Activated naive CD8-positive, alpha-beta T cell treated with anti-CD3 and anti-CD28 coated beads, Interleukin-2, amount 50 U/mL, for 24 hours (primary cell): Measurements from ENCODE around the gene RRAS2.
A peak's percentile ranks its signal among the peaks of the same experiment; 100 is the strongest.
"Not testable (repeated sequence)": the region's sequence is repeated elsewhere in the genome, so short reads cannot be mapped to it uniquely, and the experiment has no call there.

Experiments
- ATAC-seq: fragments of 150-1000 bp; cut with Tn5 transposase; one replicate; pipeline ENCODE4 v1.10.0; 2021
- DNase-seq: peaks from one replicate; pipeline ENCODE4 v3.0.0; 2021
- H3K27ac Mint-ChIP-seq: one replicate; pipeline ENCODE4 v1.8.0; 2021; ENCODE audit warnings: mild to moderate bottlenecking, mixed read lengths
- H3K27me3 Mint-ChIP-seq: one replicate; pipeline ENCODE4 v1.8.0; 2021; ENCODE audit warnings: mixed read lengths
- H3K36me3 Mint-ChIP-seq: one replicate; pipeline ENCODE4 v1.8.0; 2021; ENCODE audit warnings: low read depth, mixed read lengths
- H3K4me1 Mint-ChIP-seq: one replicate; pipeline ENCODE4 v1.8.0; 2021; ENCODE audit warnings: mixed read lengths
- H3K4me3 Mint-ChIP-seq: one replicate; pipeline ENCODE4 v1.8.0; 2021; ENCODE audit warnings: mild to moderate bottlenecking, moderate library complexity, mixed read lengths
- H3K9me3 Mint-ChIP-seq: one replicate; pipeline ENCODE4 v1.8.0; 2021; ENCODE audit warnings: mixed read lengths

RRAS2 gene

GRCh38 chr11:14359501-14360031 is 583 bp upstream of the RRAS2 start:
- Mint-ChIP-seq H3K4me3 (peak overlapping the region; percentile 67), H3K36me3 (peaks cover 9% of the 10 kb centered on the region), H3K9me3 (no peaks in the 10 kb centered on the region), H3K27ac (peak overlapping the region; percentile 9), H3K4me1 (peaks cover 32% of the 10 kb centered on the region), H3K27me3 (peaks cover 2% of the 10 kb centered on the region)
- no peak for ATAC-seq
- DNase-seq: no peak

DNA sequence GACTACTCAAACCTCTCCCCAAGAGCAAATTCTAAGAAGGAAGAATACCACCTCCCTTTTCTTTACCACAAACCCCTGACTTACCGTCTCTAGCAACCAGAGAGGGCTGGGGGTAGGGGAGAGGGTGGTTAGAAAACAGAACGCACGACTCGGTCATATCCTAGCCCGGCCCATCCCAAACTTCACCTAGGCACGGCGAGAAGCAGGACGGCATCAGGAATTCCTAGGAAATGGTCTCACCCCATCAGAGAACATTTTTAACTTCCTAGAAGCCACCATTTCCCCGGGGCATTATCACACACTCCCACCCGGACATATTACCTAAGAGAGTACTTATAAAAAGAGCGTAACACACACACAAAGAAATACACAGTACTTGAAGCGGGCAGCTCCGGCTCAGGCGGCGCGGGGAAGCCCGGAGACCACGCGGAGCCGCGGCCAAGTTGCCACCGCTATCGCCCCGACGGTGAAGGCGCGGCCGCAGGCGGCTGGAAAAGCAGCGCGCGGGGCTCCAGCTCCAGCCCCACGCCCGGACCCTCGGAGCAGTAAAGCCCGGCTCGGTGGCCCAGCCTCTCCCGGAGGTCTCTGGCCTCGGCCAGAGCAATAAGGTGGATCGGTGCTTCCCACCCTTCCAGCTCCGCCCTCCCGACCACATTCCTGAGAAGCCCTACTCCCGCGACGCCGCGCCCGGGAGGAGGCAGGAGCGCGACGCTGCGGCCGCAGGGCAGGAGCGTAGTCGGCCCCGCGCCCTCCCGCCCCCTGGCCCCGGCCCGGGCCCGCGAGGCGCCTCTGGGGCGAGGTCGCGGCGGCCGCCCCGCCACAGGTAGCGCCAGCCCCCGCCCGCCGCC is 878 bp downstream of the RRAS2 start:
- peaks cover 2% of the 10 kb centered on the region for H3K27me3 Mint-ChIP-seq
- peak overlapping the region; percentile 90 for H3K27ac Mint-ChIP-seq
- H3K9me3 Mint-ChIP-seq: no peaks in the 10 kb centered on the region
- DNase-seq (peak; percentile 34), ATAC-seq (peak; percentile 51)
- H3K4me3 Mint-ChIP-seq: peak overlapping the region; percentile 89
- H3K36me3 Mint-ChIP-seq: peaks cover 17% of the 10 kb centered on the region
- H3K4me1 Mint-ChIP-seq: peaks cover 41% of the 10 kb centered on the region

DNA sequence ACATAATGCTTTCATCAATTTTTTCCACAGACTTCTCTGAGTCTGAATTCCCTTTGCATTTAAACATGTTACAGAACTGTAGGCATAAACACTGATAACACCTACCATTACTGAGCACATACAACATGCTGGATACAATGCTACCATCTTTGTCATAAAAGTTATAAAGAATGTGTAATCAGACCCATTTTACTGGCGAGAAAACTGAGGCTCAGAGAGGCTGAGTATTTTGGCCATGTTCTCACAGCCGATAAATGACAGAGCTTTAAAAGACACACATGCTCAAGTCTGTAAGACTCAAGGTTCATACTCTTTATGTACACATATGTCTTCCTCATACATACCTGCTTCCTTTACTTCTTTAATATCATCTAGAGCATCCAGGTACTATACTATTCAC is 2.6 kb downstream of the RRAS2 start:
- Mint-ChIP-seq H3K36me3 (peaks cover 19% of the 10 kb centered on the region), H3K27me3 (peaks cover 2% of the 10 kb centered on the region), H3K27ac (peak overlapping the region; percentile 60), H3K9me3 (no peaks in the 10 kb centered on the region), H3K4me1 (peaks cover 48% of the 10 kb centered on the region), H3K4me3 (peak overlapping the region; percentile 39)
- ATAC-seq: no peak
- no peak for DNase-seq

- H3K9me3 Mint-ChIP-seq, H3K27me3 Mint-ChIP-seq, H3K27ac Mint-ChIP-seq, ATAC-seq, DNase-seq, H3K4me3 Mint-ChIP-seq: not testable (repeated sequence)
- Mint-ChIP-seq H3K4me1 (peaks cover 64% of the 10 kb centered on the region), H3K36me3 (peaks cover 32% of the 10 kb centered on the region)
These were observed 4.4 kb downstream of the RRAS2 start for GRCh38 chr11:14354604-14355003.

- DNase-seq: no peak
- ATAC-seq: no peak
- Mint-ChIP-seq H3K9me3 (peaks cover 20% of the 10 kb centered on the region), H3K27ac (no peak overlapping the region), H3K4me1 (peaks cover 48% of the 10 kb centered on the region), H3K4me3 (no peak overlapping the region), H3K36me3 (peaks cover 46% of the 10 kb centered on the region), H3K27me3 (no peaks in the 10 kb centered on the region)
These were observed 8.2 kb downstream of the RRAS2 start for GRCh38 chr11:14350716-14351238.

GRCh38 chr11:14350215-14350614 is 8.8 kb downstream of the RRAS2 start:
- Mint-ChIP-seq H3K4me1 (peaks cover 51% of the 10 kb centered on the region), H3K9me3 (peaks cover 21% of the 10 kb centered on the region), H3K27me3 (no peaks in the 10 kb centered on the region), H3K36me3 (peaks cover 50% of the 10 kb centered on the region), H3K27ac (no peak overlapping the region), H3K4me3 (no peak overlapping the region)
- DNase-seq (no peak), ATAC-seq (no peak)

- Mint-ChIP-seq H3K9me3 (peaks cover 27% of the 10 kb centered on the region), H3K4me3 (no peak overlapping the region), H3K4me1 (peaks cover 52% of the 10 kb centered on the region), H3K27ac (peak overlapping the region; percentile 14), H3K36me3 (peaks cover 51% of the 10 kb centered on the region), H3K27me3 (no peaks in the 10 kb centered on the region)
- DNase-seq (no peak), ATAC-seq (no peak)
These were observed 11.0 kb downstream of the RRAS2 start for GRCh38 chr11:14347991-14348390.

GRCh38 chr11:14347494-14347893 is 11.5 kb downstream of the RRAS2 start:
- Mint-ChIP-seq H3K9me3 (peaks cover 27% of the 10 kb centered on the region), H3K4me1 (peaks cover 56% of the 10 kb centered on the region), H3K27me3 (no peaks in the 10 kb centered on the region), H3K36me3 (peaks cover 50% of the 10 kb centered on the region), H3K4me3 (no peak overlapping the region), H3K27ac (no peak overlapping the region)
- ATAC-seq: no peak
- DNase-seq: no peak

DNA sequence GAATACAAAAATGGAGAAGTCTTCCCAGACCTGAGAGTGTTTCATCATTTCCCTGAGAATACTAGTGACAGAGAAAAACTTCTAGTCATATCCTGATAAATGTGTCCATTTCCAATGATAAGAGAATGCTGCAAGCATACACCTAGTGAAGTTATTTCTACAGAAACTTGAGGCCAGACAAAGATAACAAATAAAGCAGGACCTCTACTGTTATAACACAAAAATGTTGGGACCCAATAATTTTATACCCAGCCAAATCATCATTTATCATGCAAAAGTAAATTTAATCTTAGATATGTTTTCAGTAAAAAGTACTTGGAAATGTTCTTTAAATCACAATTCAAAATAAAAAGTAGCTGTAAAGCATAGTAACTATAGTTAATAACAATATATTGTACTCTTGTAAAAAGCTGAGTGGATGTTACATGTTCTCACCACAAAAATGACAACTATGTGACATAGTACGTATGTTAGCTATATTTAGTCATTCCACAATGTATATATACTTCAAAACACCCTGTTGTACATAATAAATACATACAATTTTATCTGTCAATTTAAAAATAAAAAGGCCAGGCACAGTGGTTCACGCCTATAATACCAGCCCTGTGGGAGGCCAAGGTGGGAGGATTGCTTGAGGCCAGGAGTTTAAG is 12.6 kb downstream of the RRAS2 start:
- no peak overlapping the region for H3K4me3 Mint-ChIP-seq
- peaks cover 55% of the 10 kb centered on the region for H3K36me3 Mint-ChIP-seq
- no peak for ATAC-seq
- DNase-seq: no peak
- peaks cover 27% of the 10 kb centered on the region for H3K9me3 Mint-ChIP-seq
- H3K4me1 Mint-ChIP-seq: peaks cover 62% of the 10 kb centered on the region
- H3K27me3 Mint-ChIP-seq: no peaks in the 10 kb centered on the region
- H3K27ac Mint-ChIP-seq: no peak overlapping the region

- ATAC-seq (no peak), DNase-seq (no peak)
- H3K9me3 Mint-ChIP-seq: peaks cover 27% of the 10 kb centered on the region
- H3K36me3 Mint-ChIP-seq: peaks cover 53% of the 10 kb centered on the region
- H3K27me3 Mint-ChIP-seq: no peaks in the 10 kb centered on the region
- H3K4me1 Mint-ChIP-seq: peaks cover 63% of the 10 kb centered on the region
- no peak overlapping the region for H3K4me3 Mint-ChIP-seq
- no peak overlapping the region for H3K27ac Mint-ChIP-seq
These were observed 13.3 kb downstream of the RRAS2 start for GRCh38 chr11:14345668-14346067.

DNA sequence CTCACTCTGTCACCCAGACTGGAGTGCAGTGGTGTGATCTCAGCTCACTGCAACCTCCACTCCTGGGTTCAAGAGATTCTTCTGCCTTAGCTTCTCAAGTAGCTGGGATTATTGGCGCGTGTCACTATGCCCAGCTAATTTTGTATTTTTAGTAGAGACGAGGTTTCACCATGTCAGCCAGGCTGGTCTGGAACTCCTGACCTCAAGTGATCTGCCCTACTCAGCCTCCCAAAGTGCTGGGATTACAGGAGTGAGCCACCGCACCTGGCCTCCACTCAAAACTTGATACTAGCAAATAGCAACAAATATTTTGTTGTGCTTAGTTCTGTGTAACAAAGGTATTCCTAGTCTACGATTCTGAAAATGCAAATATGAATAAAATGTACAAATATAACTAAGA is 14.0 kb downstream of the RRAS2 start:
- ATAC-seq, DNase-seq, H3K27ac Mint-ChIP-seq, H3K4me3 Mint-ChIP-seq, H3K27me3 Mint-ChIP-seq: not testable (repeated sequence)
- Mint-ChIP-seq H3K9me3 (peaks cover 27% of the 10 kb centered on the region), H3K4me1 (peaks cover 61% of the 10 kb centered on the region), H3K36me3 (peaks cover 50% of the 10 kb centered on the region)

- Mint-ChIP-seq H3K4me3 (no peak overlapping the region), H3K27me3 (no peaks in the 10 kb centered on the region), H3K36me3 (peaks cover 38% of the 10 kb centered on the region), H3K27ac (no peak overlapping the region), H3K4me1 (peaks cover 67% of the 10 kb centered on the region), H3K9me3 (peaks cover 17% of the 10 kb centered on the region)
- no peak for DNase-seq
- ATAC-seq: peak; percentile 24
These were observed 16.1 kb downstream of the RRAS2 start for GRCh38 chr11:14342906-14343305.

GRCh38 chr11:14341968-14342367 is 17.0 kb downstream of the RRAS2 start:
- Mint-ChIP-seq H3K4me1 (peaks cover 75% of the 10 kb centered on the region), H3K4me3 (no peak overlapping the region), H3K36me3 (peaks cover 40% of the 10 kb centered on the region), H3K27me3 (no peaks in the 10 kb centered on the region), H3K9me3 (peaks cover 16% of the 10 kb centered on the region), H3K27ac (peak overlapping the region; percentile 39)
- DNase-seq: no peak
- ATAC-seq: no peak

DNA sequence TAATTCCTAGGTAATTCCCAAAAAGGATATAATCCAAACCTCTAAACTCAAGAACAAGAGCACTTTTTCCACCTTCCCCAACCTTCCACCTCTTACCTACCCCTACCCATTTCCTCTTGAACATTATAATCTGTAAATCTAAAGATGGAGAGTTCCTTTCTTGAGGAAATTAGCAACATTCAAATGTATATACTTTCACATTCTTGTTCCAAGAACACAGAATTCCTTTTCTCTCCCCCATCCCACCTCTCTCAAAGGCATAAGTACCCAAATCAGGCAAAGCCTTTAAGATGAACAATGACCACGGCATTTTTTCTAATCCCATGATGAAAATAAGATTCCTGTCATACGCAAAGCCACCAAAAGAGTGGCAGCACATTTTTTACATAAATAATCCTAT is 18.3 kb downstream of the RRAS2 start:
- peak overlapping the region; percentile 5 for H3K27ac Mint-ChIP-seq
- H3K27me3 Mint-ChIP-seq: no peaks in the 10 kb centered on the region
- no peak for ATAC-seq
- peaks cover 22% of the 10 kb centered on the region for H3K9me3 Mint-ChIP-seq
- peaks cover 43% of the 10 kb centered on the region for H3K36me3 Mint-ChIP-seq
- no peak for DNase-seq
- peaks cover 86% of the 10 kb centered on the region for H3K4me1 Mint-ChIP-seq
- H3K4me3 Mint-ChIP-seq: no peak overlapping the region

GRCh38 chr11:14339356-14339755 is 19.6 kb downstream of the RRAS2 start:
- peak overlapping the region; percentile 24 for H3K27ac Mint-ChIP-seq
- no peak overlapping the region for H3K4me3 Mint-ChIP-seq
- DNase-seq (no peak), ATAC-seq (no peak)
- peaks cover 86% of the 10 kb centered on the region for H3K4me1 Mint-ChIP-seq
- peaks cover 46% of the 10 kb centered on the region for H3K36me3 Mint-ChIP-seq
- no peaks in the 10 kb centered on the region for H3K27me3 Mint-ChIP-seq
- H3K9me3 Mint-ChIP-seq: peaks cover 33% of the 10 kb centered on the region
